Measurements from ENCODE around the gene TDRD3. TPM values are rescaled to one million over a fixed set of nuclear protein-coding genes. Genes with fewer than 3 reads are reported as not detected.
"Not testable (repeated sequence)": the region's sequence is repeated elsewhere in the genome, so short reads cannot be mapped to it uniquely, and the experiment has no call there.

The TDRD3 gene
- total and polyA plus RNA-seq, 4 donors: 9.3 to 44.3 (median 23.4) TPM

GRCh38 chr13:60409574-60410292, 12.7 kb downstream of the TDRD3 start:
- 95 to 96% methylated on average over 4 of the region's 4 CpGs for WGBS, 2 donors
- DNase-seq; H3K9me3 ChIP-seq (ENCODE audit: control insufficient read depth, low read length); H3K27me3 ChIP-seq (ENCODE audit: control insufficient read depth in 1 of 2, insufficient read depth in 2 of 2, low read length in 1 of 2); H3K27ac ChIP-seq (ENCODE audit: low read depth in 1 of 2, low read length in 2 of 2); H3K4me3 ChIP-seq (ENCODE audit: low read length in 2 of 2); intact Hi-C loops (cut with DNase I); H3K36me3 ChIP-seq (ENCODE audit: control insufficient read depth in 1 of 2, insufficient read depth in 2 of 2, low read length in 1 of 2); H3K4me1 ChIP-seq (ENCODE audit: control insufficient read depth in 1 of 2, insufficient read depth in 2 of 2, low read length in 2 of 2); ATAC-seq (ENCODE audit: low FRiP score): not testable (repeated sequence)

GRCh38 chr13:60410299-60410698, 13.3 kb downstream of the TDRD3 start:
- no peaks in the 10 kb centered on the region for H3K27me3 ChIP-seq (ENCODE audit: control insufficient read depth in 1 of 2, insufficient read depth in 2 of 2, low read length in 1 of 2)
- H3K4me3 ChIP-seq (ENCODE audit: low read length in 2 of 2): no peak overlapping the region
- H3K27ac ChIP-seq (ENCODE audit: low read depth in 1 of 2, low read length in 2 of 2): no peak overlapping the region
- DNase-seq (no peak), ATAC-seq (ENCODE audit: low FRiP score) (no peak)
- H3K9me3 ChIP-seq (ENCODE audit: control insufficient read depth, low read length): no peaks in the 10 kb centered on the region
- H3K4me1 ChIP-seq (ENCODE audit: control insufficient read depth in 1 of 2, insufficient read depth in 2 of 2, low read length in 2 of 2): peaks cover 5 to 8% of the 10 kb centered on the region in 2 donors
- no peaks in the 10 kb centered on the region for H3K36me3 ChIP-seq (ENCODE audit: control insufficient read depth in 1 of 2, insufficient read depth in 2 of 2, low read length in 1 of 2)
- WGBS, 2 donors: 50 to 53% methylated on average over 3 of the region's 3 CpGs
- intact Hi-C loops (cut with DNase I): no loop called here

- WGBS, 2 donors: 0 to 11% methylated on average over 1 of the region's 1 CpG
- no peaks in the 10 kb centered on the region for H3K36me3 ChIP-seq (ENCODE audit: control insufficient read depth in 1 of 2, insufficient read depth in 2 of 2, low read length in 1 of 2)
- H3K4me1 ChIP-seq (ENCODE audit: control insufficient read depth in 1 of 2, insufficient read depth in 2 of 2, low read length in 2 of 2): peaks cover 5 to 6% of the 10 kb centered on the region in 2 donors
- H3K27ac ChIP-seq (ENCODE audit: low read depth in 1 of 2, low read length in 2 of 2): peak overlapping the region in 1 of 2 donors; percentile 43
- H3K4me3 ChIP-seq (ENCODE audit: low read length in 2 of 2): no peak overlapping the region
- intact Hi-C loops (cut with DNase I): no loop called here
- DNase-seq: no peak
- H3K27me3 ChIP-seq (ENCODE audit: control insufficient read depth in 1 of 2, insufficient read depth in 2 of 2, low read length in 1 of 2): no peaks in the 10 kb centered on the region
- no peaks in the 10 kb centered on the region for H3K9me3 ChIP-seq (ENCODE audit: control insufficient read depth, low read length)
- ATAC-seq (ENCODE audit: low FRiP score): no peak
Measured at GRCh38 chr13:60411464-60411863, 14.4 kb downstream of the TDRD3 start.

GRCh38 chr13:60411983-60412382, 15.0 kb downstream of the TDRD3 start:
- no peaks in the 10 kb centered on the region for H3K9me3 ChIP-seq (ENCODE audit: control insufficient read depth, low read length)
- DNase-seq: no peak
- intact Hi-C loops (cut with DNase I): no loop called here
- H3K27me3 ChIP-seq (ENCODE audit: control insufficient read depth in 1 of 2, insufficient read depth in 2 of 2, low read length in 1 of 2): no peaks in the 10 kb centered on the region
- peaks cover 5 to 6% of the 10 kb centered on the region in 2 donors for H3K4me1 ChIP-seq (ENCODE audit: control insufficient read depth in 1 of 2, insufficient read depth in 2 of 2, low read length in 2 of 2)
- H3K4me3 ChIP-seq (ENCODE audit: low read length in 2 of 2): no peak overlapping the region
- peak overlapping the region in 1 of 2 donors; percentile 43 for H3K27ac ChIP-seq (ENCODE audit: low read depth in 1 of 2, low read length in 2 of 2)
- H3K36me3 ChIP-seq (ENCODE audit: control insufficient read depth in 1 of 2, insufficient read depth in 2 of 2, low read length in 1 of 2): no peaks in the 10 kb centered on the region
- WGBS, 2 donors: 57 to 73% methylated on average over 2 of the region's 2 CpGs
- ATAC-seq (ENCODE audit: low FRiP score): no peak

- Histone ChIP-seq H3K36me3 (ENCODE audit: control insufficient read depth in 1 of 2, insufficient read depth in 2 of 2, low read length in 1 of 2) (no peaks in the 10 kb centered on the region), H3K9me3 (ENCODE audit: control insufficient read depth, low read length) (no peaks in the 10 kb centered on the region), H3K4me3 (ENCODE audit: low read length in 2 of 2) (no peak overlapping the region), H3K27ac (ENCODE audit: low read depth in 1 of 2, low read length in 2 of 2) (no peak overlapping the region), H3K4me1 (ENCODE audit: control insufficient read depth in 1 of 2, insufficient read depth in 2 of 2, low read length in 2 of 2) (peaks cover 5 to 6% of the 10 kb centered on the region in 2 donors), H3K27me3 (ENCODE audit: control insufficient read depth in 1 of 2, insufficient read depth in 2 of 2, low read length in 1 of 2) (no peaks in the 10 kb centered on the region)
- ATAC-seq (ENCODE audit: low FRiP score) (no peak), DNase-seq (no peak)
- intact Hi-C loops (cut with DNase I): no loop called here
- 92 to 93% methylated on average over 3 of the region's 3 CpGs for WGBS, 2 donors
Measured at GRCh38 chr13:60412909-60413616, 16.0 kb downstream of the TDRD3 start.

GRCh38 chr13:60414177-60414576, 17.2 kb downstream of the TDRD3 start:
- ATAC-seq (ENCODE audit: low FRiP score) (no peak), DNase-seq (no peak)
- Histone ChIP-seq H3K27me3 (ENCODE audit: control insufficient read depth in 1 of 2, insufficient read depth in 2 of 2, low read length in 1 of 2) (no peaks in the 10 kb centered on the region), H3K9me3 (ENCODE audit: control insufficient read depth, low read length) (no peaks in the 10 kb centered on the region), H3K36me3 (ENCODE audit: control insufficient read depth in 1 of 2, insufficient read depth in 2 of 2, low read length in 1 of 2) (no peaks in the 10 kb centered on the region), H3K4me1 (ENCODE audit: control insufficient read depth in 1 of 2, insufficient read depth in 2 of 2, low read length in 2 of 2) (peaks cover 5 to 6% of the 10 kb centered on the region in 2 donors), H3K4me3 (ENCODE audit: low read length in 2 of 2) (no peak overlapping the region), H3K27ac (ENCODE audit: low read depth in 1 of 2, low read length in 2 of 2) (no peak overlapping the region)
- intact Hi-C loops (cut with DNase I): no loop called here

- Histone ChIP-seq H3K27ac (ENCODE audit: low read depth in 1 of 2, low read length in 2 of 2) (no peak overlapping the region), H3K27me3 (ENCODE audit: control insufficient read depth in 1 of 2, insufficient read depth in 2 of 2, low read length in 1 of 2) (no peaks in the 10 kb centered on the region), H3K36me3 (ENCODE audit: control insufficient read depth in 1 of 2, insufficient read depth in 2 of 2, low read length in 1 of 2) (no peaks in the 10 kb centered on the region), H3K4me1 (ENCODE audit: control insufficient read depth in 1 of 2, insufficient read depth in 2 of 2, low read length in 2 of 2) (peaks cover 2% of the 10 kb centered on the region in 2 donors), H3K4me3 (ENCODE audit: low read length in 2 of 2) (no peak overlapping the region), H3K9me3 (ENCODE audit: control insufficient read depth, low read length) (no peaks in the 10 kb centered on the region)
- intact Hi-C loops (cut with DNase I): no loop called here
- DNase-seq: no peak
- ATAC-seq (ENCODE audit: low FRiP score): no peak
- 97 to 98% methylated on average over 2 of the region's 2 CpGs for WGBS, 2 donors
Measured at GRCh38 chr13:60417734-60418133, 20.7 kb downstream of the TDRD3 start.

GRCh38 chr13:60418954-60419353, 21.9 kb downstream of the TDRD3 start:
- no peak overlapping the region for H3K27ac ChIP-seq (ENCODE audit: low read depth in 1 of 2, low read length in 2 of 2)
- intact Hi-C loops (cut with DNase I): no loop called here

GRCh38 chr13:60425332-60425731, 28.3 kb downstream of the TDRD3 start:
- H3K9me3 ChIP-seq (ENCODE audit: control insufficient read depth, low read length): no peaks in the 10 kb centered on the region
- DNase-seq (no peak), ATAC-seq (ENCODE audit: low FRiP score) (no peak)
- H3K27me3 ChIP-seq (ENCODE audit: control insufficient read depth in 1 of 2, insufficient read depth in 2 of 2, low read length in 1 of 2): no peaks in the 10 kb centered on the region
- intact Hi-C loops (cut with DNase I): loop anchor here in 1 of 2 donors (10.0 kb wide), 1 partner anchor 91 kb away; no protein-coding TSS in a partner anchor
- no peak overlapping the region for H3K27ac ChIP-seq (ENCODE audit: low read depth in 1 of 2, low read length in 2 of 2)
- H3K4me3 ChIP-seq (ENCODE audit: low read length in 2 of 2): no peak overlapping the region
- H3K36me3 ChIP-seq (ENCODE audit: control insufficient read depth in 1 of 2, insufficient read depth in 2 of 2, low read length in 1 of 2): no peaks in the 10 kb centered on the region
- H3K4me1 ChIP-seq (ENCODE audit: control insufficient read depth in 1 of 2, insufficient read depth in 2 of 2, low read length in 2 of 2): peaks cover 2% of the 10 kb centered on the region in 2 donors
- 87 to 93% methylated on average over 4 of the region's 4 CpGs for WGBS, 2 donors

More at GRCh38 chr13:60418954-60419353, 21.9 kb downstream of the TDRD3 start:
- WGBS, 2 donors: 69 to 79% methylated on average over 2 of the region's 2 CpGs
- ATAC-seq (ENCODE audit: low FRiP score) (no peak), DNase-seq (no peak)
- Histone ChIP-seq H3K4me1 (ENCODE audit: control insufficient read depth in 1 of 2, insufficient read depth in 2 of 2, low read length in 2 of 2) (peaks cover 2% of the 10 kb centered on the region in 2 donors), H3K27me3 (ENCODE audit: control insufficient read depth in 1 of 2, insufficient read depth in 2 of 2, low read length in 1 of 2) (no peaks in the 10 kb centered on the region), H3K36me3 (ENCODE audit: control insufficient read depth in 1 of 2, insufficient read depth in 2 of 2, low read length in 1 of 2) (no peaks in the 10 kb centered on the region), H3K4me3 (ENCODE audit: low read length in 2 of 2) (no peak overlapping the region), H3K9me3 (ENCODE audit: control insufficient read depth, low read length) (no peaks in the 10 kb centered on the region)

All from aorta (tissue), 5 donors.